B cell (primary cell): ENCODE results near the gene EFNA2. TPM values are rescaled to one million over a fixed set of nuclear protein-coding genes. Genes with fewer than 3 reads are reported as not detected.
A peak's percentile ranks its signal among the peaks of the same experiment; 100 is the strongest.
"Not testable (repeated sequence)": the region's sequence is repeated elsewhere in the genome, so short reads cannot be mapped to it uniquely, and the experiment has no call there.

Experiments used
- ATAC-seq: fragments of 200-7000 bp; cut with Tn5 transposase; one replicate; pipeline ENCODE4 v1.10.0; 2021; ENCODE audit warnings: low read depth, mild to moderate bottlenecking, moderate number of reproducible peaks, moderate library complexity
- CTCF ChIA-PET: fragments of 350-600 bp; sonication (Branson Sonifier 250); formaldehyde crosslinking; loops from one replicate; lab custom pipeline; 2021; ENCODE audit warnings: antibody characterized with exemption, inconsistent platforms; lab: Charles Lee
- POLR2A ChIA-PET: fragments of 350-600 bp; sonication (Branson Sonifier 250); formaldehyde crosslinking; loops from one replicate; lab custom pipeline; 2021; ENCODE audit warnings: antibody characterized with exemption; lab: Charles Lee
- DNase-seq: peaks from one replicate; pipeline ENCODE4 v3.0.0; 2013
- H2AFZ ChIP-seq: 2 replicates; pipeline ENCODE4 v1.6.1; 2012; ENCODE audit warnings: mild to moderate bottlenecking, low read depth, low read length; ENCODE audit not compliant: insufficient read depth, poor library complexity, severe bottlenecking
- H3K27ac ChIP-seq, 2 donors: 1 replicate in 1 of 2; 2 replicates in 1 of 2; pipeline ENCODE4 v1.5.1; 2012 to 2013; ENCODE audit warnings: low read length in 2 of 2, mild to moderate bottlenecking in 2 of 2, moderate library complexity in 1 of 2
- H3K27me3 ChIP-seq, 4 experiments: fragments of 200-600 bp in 1 of 4; sonication (generic) in 1 of 4; replicated peaks in 1 of 4; 1 replicate in 2 of 4; 2 replicates in 2 of 4; pipeline versions ENCODE4 v1.6.1 to v1.7.0; 2013 to 2016; ENCODE audit warnings: low read length in 3 of 4, mild to moderate bottlenecking in 2 of 4, mixed read lengths in 1 of 4, moderate library complexity in 1 of 4; ENCODE audit not compliant: insufficient read depth in 4 of 4, control insufficient read depth in 3 of 4; ENCODE audit errors: control extremely low read depth in 1 of 4
- H3K36me3 ChIP-seq, 2 experiments: replicated peaks in 1 of 2; 1 replicate in 1 of 2; 2 replicates in 1 of 2; pipeline versions ENCODE4 v1.6.1 to v1.7.1; 2013; ENCODE audit warnings: low read length in 1 of 2; ENCODE audit not compliant: insufficient read depth in 2 of 2, control insufficient read depth in 1 of 2; ENCODE audit errors: control extremely low read depth in 1 of 2, extremely low read depth in 1 of 2
- H3K4me1 ChIP-seq, 2 donors: fragments of 200-600 bp in 1 of 2; sonication (generic) in 1 of 2; 1 replicate in 1 of 2; 2 replicates in 1 of 2; pipeline versions ENCODE4 v1.5.1 to v1.6.1; 2013 to 2017; ENCODE audit warnings: low read length in 2 of 2; ENCODE audit not compliant: control insufficient read depth in 2 of 2, insufficient read depth in 2 of 2
- H3K4me2 ChIP-seq: replicated peaks from 2 replicates; pipeline ENCODE3; 2012; ENCODE audit warnings: mild to moderate bottlenecking, low read depth, low read length; ENCODE audit not compliant: poor library complexity, severe bottlenecking
- H3K4me3 ChIP-seq, 5 experiments: fragments of 200-600 bp in 1 of 5; sonication (generic) in 1 of 5; 1 replicate in 3 of 5; 2 replicates in 2 of 5; pipeline versions ENCODE4 v1.5.1 to v1.7.0; 2011 to 2016; ENCODE audit warnings: low read length in 4 of 5, mild to moderate bottlenecking in 4 of 5, low read depth in 2 of 5, control low read depth in 1 of 5, moderate library complexity in 1 of 5; ENCODE audit not compliant: insufficient read depth in 1 of 5; ENCODE audit errors: control extremely low read depth in 1 of 5, extremely low read depth in 1 of 5
- H3K79me2 ChIP-seq: fragments of 200-600 bp; sonication (generic); one replicate; pipeline ENCODE4 v1.6.0; 2016; ENCODE audit warnings: low read length; ENCODE audit not compliant: control insufficient read depth, insufficient read depth
- H3K9ac ChIP-seq: fragments of 200-600 bp; sonication (generic); 2 replicates; pipeline ENCODE4 v1.6.1; 2017; ENCODE audit warnings: mild to moderate bottlenecking, low read length, moderate library complexity
- H3K9me3 ChIP-seq, 3 donors: one replicate each; pipeline versions ENCODE4 v1.6.1 to v1.7.1; 2013; ENCODE audit warnings: low read length in 2 of 3; ENCODE audit not compliant: control insufficient read depth in 2 of 3, insufficient read depth in 1 of 3; ENCODE audit errors: control extremely low read depth in 1 of 3
- H4K20me1 ChIP-seq: 2 replicates; pipeline ENCODE4 v1.6.0; 2012; ENCODE audit warnings: mild to moderate bottlenecking, low read length; ENCODE audit not compliant: insufficient read depth, control insufficient read depth, poor library complexity, severe bottlenecking
- H3K27ac Mint-ChIP-seq: one replicate; pipeline ENCODE4 v1.8.0; 2021; ENCODE audit warnings: mixed read lengths
- H3K27me3 Mint-ChIP-seq: one replicate; pipeline ENCODE4 v1.8.0; 2021; ENCODE audit warnings: mixed read lengths
- H3K4me1 Mint-ChIP-seq: one replicate; pipeline ENCODE4 v1.8.0; 2021; ENCODE audit warnings: mixed read lengths
- H3K4me3 Mint-ChIP-seq: one replicate; pipeline ENCODE4 v1.8.0; 2021; ENCODE audit warnings: mixed read lengths
- H3K9me3 Mint-ChIP-seq: one replicate; pipeline ENCODE4 v1.8.0; 2022; ENCODE audit warnings: mixed read lengths; ENCODE audit not compliant: insufficient read depth
- CTCF ChIP-seq: fragments of 200-600 bp; IDR thresholded peaks from one replicate; pipeline ENCODE4 v1.8.0; 2022; ENCODE audit warnings: antibody characterized with exemption, mild to moderate bottlenecking
- WGBS: methylation state at CpG from one replicate; pipeline ENCODE4 v1.1.5; 2013; ENCODE audit warnings: missing lambda C conversion rate; ENCODE audit not compliant: insufficient coverage; 5-methylcytosine and 5-hydroxymethylcytosine counted together
- intact Hi-C: fragments of 100-400 bp; cut with micrococcal nuclease; formaldehyde crosslinking; loops from one replicate; pipeline ENCODE4 v1.10.0; 2022
- polyA plus RNA-seq: library from polyadenylated mRNA; depleted of rRNA; stranded (reverse); fragments of >200 nt; gene quantifications from 2 replicates; pipeline ENCODE4 v1.2.3, GENCODE V29; 2012
- total RNA-seq, 2 donors: library from RNA; stranded (reverse); fragments of 120-200 nt in 1 of 2; gene quantifications; 1 replicate in 1 of 2; 2 replicates in 1 of 2; pipeline versions ENCODE4 v1.2.3 to v1.2.4, GENCODE V29; 2013 to 2022

Gene EFNA2
- total and polyA plus RNA-seq, 2 donors (not counting 1 experiment from before 2014, with no cell fraction given): not detected

- Mint-ChIP-seq H3K27me3 (peaks cover 19% of the 10 kb centered on the region), H3K27ac (no peak overlapping the region), H3K4me1 (no peaks in the 10 kb centered on the region), H3K9me3 (no peaks in the 10 kb centered on the region), H3K4me3 (no peak overlapping the region)
- peak overlapping the region; percentile 63 for H3K4me2 ChIP-seq
- ATAC-seq (no peak), DNase-seq (no peak)
- H3K4me1 ChIP-seq: peaks cover 9 to 12% of the 10 kb centered on the region in 2 donors
- no peaks in the 10 kb centered on the region for H4K20me1 ChIP-seq
- TF ChIP-seq CTCF: no peak
- H3K9ac ChIP-seq: no peak overlapping the region
- peak overlapping the region in 1 of 5 experiments; percentile 48 for H3K4me3 ChIP-seq
- H3K27ac ChIP-seq: peak overlapping the region in 1 of 2 donors; percentile 61
- peaks cover 0 to 6% (median 0%) of the 10 kb centered on the region in 3 donors for H3K9me3 ChIP-seq
- H3K27me3 ChIP-seq: peaks cover 0 to 70% (median 19%) of the 10 kb centered on the region in 4 experiments
- intact Hi-C loops: loop anchor here (5.0 kb wide), 1 partner anchor 53 kb away; no protein-coding TSS in a partner anchor
- ChIA-PET CTCF (interaction anchor here (0.6 kb wide), 1 partner anchor 41 kb away, joined by 3 read pairs; no protein-coding TSS in a partner anchor), POLR2A (no interaction called here)
- 62% methylated on average over 39 of the region's 46 CpGs for WGBS
- no peaks in the 10 kb centered on the region for H3K79me2 ChIP-seq
- no peaks in the 10 kb centered on the region for H3K36me3 ChIP-seq
- peak overlapping the region; percentile 62 for H2AFZ ChIP-seq
Measured at GRCh38 chr19:1318678-1319471, 33.2 kb downstream of the EFNA2 start.

- H3K27me3 Mint-ChIP-seq: peaks cover 29% of the 10 kb centered on the region
- H3K4me3 ChIP-seq, ATAC-seq, H2AFZ ChIP-seq, H3K4me3 Mint-ChIP-seq, H3K27ac ChIP-seq, H3K9me3 Mint-ChIP-seq, H3K79me2 ChIP-seq, DNase-seq, H3K9ac ChIP-seq, H3K4me1 Mint-ChIP-seq, H3K36me3 ChIP-seq, POLR2A ChIA-PET, H3K27ac Mint-ChIP-seq, H4K20me1 ChIP-seq, H3K4me2 ChIP-seq, intact Hi-C loops: not testable (repeated sequence)
- WGBS: no CpG with 5 or more reads among the region's 3 CpGs
- CTCF ChIA-PET: interaction anchor here (0.7 kb wide), 1 partner anchor 527 kb away, joined by 3 read pairs; no protein-coding TSS in a partner anchor
- Histone ChIP-seq H3K4me1 (peaks cover 16 to 22% of the 10 kb centered on the region in 2 donors), H3K9me3 (peaks cover 0 to 16% (median 0%) of the 10 kb centered on the region in 3 donors), H3K27me3 (peaks cover 0 to 72% (median 27%) of the 10 kb centered on the region in 4 experiments)
Measured at GRCh38 chr19:1320282-1320650, 34.6 kb downstream of the EFNA2 start.
